Activated T-cell treated with anti-CD3 and anti-CD28 coated beads for 48 hours (primary cell): ENCODE results near the gene VWDE.
A peak's percentile ranks its signal among the peaks of the same experiment; 100 is the strongest.
"Not testable (repeated sequence)": the region's sequence is repeated elsewhere in the genome, so short reads cannot be mapped to it uniquely, and the experiment has no call there.

Source experiments
- DNase-seq: peaks from one replicate; pipeline ENCODE4 v3.0.0-alpha.2; 2020; ENCODE audit warnings: low read depth

Gene VWDE

DNA sequence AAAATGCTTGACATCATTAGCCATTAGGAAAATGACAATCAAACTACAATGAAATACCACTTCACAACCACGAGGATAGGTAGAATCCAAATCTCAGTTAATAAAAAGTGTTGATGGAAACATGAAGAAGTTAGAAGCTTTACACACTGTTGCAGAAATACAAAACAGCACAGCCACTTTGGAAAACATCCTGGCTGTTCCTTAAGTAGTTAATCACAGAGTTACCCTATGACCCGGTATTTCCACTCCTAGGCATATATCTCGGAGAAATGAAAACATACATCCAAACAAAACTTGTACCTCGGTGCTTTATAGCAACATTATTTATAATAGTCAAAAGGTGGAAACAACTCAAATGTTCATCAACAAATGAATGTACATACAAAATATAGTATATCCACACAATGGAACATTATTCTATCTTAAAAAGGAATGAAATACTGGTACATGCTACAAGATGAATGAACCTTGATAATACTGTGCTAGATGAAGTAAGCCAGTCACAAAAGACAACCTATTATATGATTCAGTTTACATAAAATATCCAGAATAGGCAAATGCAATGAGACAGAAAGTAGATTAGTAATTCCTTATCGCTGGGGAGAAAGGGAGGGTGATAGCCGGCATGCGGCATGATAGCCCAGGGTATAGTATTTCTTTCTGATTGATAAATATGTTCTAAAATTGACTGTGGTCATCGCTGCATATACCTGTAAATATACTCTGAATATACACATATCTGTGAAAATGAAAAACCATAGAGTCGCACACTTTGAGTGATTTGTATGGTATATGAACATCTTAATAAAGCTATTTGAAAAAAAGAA, 1.9 kb downstream of the VWDE start:
- no peak for DNase-seq

DNA sequence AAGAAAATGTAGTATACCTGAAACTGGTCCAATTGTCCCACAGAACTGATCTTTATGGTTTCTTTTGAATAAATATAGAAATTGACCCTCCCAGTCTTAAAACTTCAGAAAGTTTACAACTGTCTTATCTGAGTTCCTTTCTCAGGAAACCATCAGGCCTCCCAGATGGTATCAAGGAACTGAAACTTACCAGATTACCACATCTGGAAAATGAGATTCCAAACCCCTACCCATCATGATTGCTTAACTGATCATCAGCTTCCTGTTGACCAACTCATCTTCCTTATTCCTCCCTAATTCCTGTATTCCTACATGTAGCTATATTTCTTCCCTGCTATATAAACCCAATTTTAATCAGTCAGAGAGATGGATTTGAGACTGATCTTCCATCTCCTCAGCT, 5.5 kb downstream of the VWDE start:
- no peak for DNase-seq

DNA sequence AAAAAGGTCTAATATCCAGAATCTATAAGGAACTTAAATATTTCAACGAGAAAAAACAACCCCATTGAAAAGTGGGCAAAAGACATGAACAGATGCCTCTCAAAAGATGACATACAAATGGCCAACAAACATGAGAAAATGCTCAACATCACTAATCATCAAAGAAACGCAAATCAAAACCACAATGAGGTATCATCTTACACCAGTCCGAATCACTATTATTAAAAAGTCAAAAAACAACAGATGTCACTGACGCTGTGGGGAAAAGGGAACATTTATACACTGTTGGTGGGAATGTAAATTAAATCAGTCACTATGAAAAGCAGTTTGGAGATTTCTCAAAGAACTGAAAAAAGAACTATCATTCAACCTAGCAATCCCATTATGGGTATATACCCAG, 6.0 kb downstream of the VWDE start:
- DNase-seq, result no peak

DNA sequence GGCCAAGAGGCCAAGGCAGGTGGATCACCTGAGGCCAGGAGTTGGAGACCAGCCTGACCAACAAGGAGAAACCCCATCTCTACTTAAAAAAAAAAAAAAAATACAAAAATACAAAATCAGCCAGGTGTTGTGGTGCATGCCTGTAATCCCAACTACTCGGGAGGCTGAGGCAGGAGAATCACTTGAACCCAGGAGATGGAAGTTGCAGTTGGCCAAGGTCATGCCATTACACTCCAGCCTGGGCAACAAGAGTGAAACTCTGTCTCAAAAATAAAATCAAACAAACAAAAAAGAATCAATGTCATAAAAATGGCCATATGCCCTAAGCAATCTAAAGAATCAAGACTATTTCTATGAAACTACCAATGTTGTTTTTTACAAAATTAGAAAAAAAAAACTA, 7.0 kb downstream of the VWDE start:
- not testable (repeated sequence) for DNase-seq

DNA sequence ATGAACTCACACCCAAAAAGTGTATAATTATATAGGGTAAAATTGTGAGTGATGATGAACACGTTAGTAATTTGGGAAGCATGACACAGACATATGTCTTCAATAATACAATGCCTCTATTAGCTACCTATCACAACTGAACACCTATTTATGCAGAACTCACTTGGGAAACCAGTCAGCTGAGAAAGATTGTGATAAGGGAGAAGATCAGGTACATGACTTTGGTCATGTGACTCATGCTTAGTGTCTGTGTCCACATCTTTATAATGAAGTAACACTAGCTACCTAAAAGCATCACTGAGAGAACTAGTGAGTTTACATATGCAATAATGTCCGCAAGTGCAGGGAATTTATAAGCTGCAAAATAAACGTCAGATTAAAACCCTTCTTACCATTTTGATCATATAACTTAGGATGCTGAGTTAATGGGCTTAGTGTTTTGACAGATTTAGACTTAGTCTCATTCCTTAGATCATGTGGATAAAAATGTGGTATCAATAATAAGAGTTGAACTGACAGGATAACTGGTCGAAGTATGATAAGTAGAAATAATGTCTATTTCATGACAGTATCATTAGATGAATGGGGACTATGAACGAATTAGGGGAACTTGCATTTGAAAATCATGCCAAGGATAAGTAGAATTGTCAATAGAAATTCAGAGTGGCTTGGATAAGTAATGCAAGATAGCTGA, 11.6 kb downstream of the VWDE start:
- DNase-seq, result no peak

DNA sequence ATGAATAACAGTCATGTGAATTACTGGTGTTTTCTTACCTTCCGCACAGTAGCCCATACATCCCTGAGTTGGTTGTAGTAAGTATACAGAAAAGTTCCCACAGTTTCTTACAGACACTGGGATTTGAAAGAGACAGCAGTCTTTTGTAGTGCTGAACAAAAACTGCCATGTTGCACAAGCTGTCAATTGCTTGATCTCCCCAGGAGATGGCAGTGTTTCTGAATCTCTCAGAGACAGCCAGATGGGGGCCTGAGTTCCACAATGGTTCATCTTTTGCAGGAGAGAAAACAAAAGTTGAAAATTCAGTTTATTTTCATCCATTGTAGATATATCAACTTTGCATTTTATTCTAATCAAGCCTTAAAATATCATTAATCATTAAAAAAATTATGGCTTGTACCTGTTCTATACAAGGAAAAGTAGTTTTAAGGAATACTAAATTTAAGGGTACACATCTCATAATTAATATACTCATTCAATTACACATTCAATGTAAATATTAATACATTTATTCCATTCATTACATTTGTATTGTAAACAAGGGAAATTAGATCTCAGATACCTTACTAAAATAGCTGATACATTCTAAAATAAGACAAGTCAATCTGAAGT, 14.5 kb downstream of the VWDE start:
- peak; percentile 14 for DNase-seq

DNA sequence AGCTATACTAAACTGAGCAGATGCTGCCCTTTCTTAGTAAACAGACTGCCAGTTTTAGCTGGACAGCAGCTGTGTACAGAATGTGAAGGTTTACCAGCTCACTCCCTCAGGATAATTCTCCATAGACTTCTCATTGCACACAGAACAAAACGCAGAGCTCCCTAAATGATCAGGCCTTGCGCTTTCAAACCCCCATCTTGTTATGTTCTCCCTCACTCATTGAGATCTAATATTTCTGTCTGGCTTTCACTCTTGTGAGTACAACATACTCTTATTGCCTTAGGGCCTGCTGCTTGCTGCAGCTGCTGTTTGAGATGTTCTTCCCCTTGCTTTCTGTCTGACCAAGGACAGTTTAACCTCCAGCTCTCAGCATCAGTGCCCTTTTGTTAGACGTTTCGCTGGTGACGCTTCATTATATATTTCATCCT, 17.3 kb downstream of the VWDE start:
- DNase-seq, result no peak

GRCh38 chr7:12385364-12385786, 18.3 kb downstream of the VWDE start:
- DNase-seq, result no peak

GRCh38 chr7:12383377-12383776, 20.3 kb downstream of the VWDE start:
- DNase-seq, result no peak

- no peak for DNase-seq
These were observed 25.3 kb downstream of the VWDE start for GRCh38 chr7:12378389-12378788.

GRCh38 chr7:12377406-12377805, 26.3 kb downstream of the VWDE start:
- no peak for DNase-seq

DNA sequence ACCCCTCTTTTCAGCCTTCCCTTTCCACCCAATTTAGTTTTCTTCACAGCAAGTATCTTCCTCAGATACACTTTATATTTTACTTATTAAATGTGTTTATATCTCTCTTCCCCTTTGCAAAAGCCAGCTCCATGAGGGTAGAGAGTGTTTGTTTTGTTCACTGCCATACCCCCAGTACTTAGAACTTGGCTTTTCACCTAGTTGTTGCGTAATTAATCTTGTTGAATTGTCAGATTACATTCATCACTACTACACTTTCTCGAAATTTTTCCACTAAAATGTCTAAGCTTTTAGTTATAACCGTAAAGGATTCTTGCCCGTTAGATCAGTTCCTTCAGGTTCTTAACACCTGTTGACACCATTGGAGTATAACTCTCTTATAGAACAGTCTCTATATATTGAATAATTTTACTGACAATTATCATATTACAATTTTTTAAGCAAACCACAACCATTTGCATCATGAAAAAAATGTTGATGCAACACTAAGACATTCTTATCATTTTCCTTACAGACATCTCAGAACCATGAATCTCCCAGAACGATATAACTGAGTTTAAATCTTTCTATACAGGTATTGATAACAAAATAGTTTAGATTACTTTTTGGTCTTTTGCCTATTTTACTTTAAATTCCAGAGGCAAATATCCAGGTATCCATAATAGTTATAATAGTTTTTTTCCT, 29.9 kb downstream of the VWDE start:
- DNase-seq, result no peak

- no peak for DNase-seq
These were observed 33.4 kb downstream of the VWDE start for GRCh38 chr7:12370249-12370648.

GRCh38 chr7:12369756-12370155, 33.9 kb downstream of the VWDE start:
- DNase-seq, result no peak

DNA sequence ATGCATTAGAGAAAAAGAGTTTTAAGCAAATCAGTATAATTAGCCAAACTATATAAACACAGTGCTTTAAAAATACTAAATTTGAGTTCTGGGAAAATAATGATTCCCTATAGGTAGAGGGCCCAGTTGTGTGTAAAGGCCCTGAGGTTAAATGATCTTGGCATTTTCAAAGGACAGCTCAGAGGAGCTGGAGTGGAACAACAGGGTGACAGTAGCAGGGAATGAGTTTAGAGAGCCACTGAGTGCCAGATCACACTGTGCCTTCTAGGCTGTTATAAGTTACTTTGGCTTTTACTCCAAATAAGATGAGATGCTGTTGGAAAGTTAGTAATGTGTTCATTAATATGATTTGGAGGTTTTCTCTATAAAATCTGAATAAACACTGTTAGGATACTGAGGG, 34.6 kb downstream of the VWDE start:
- DNase-seq, result no peak

GRCh38 chr7:12360948-12361347, 42.7 kb downstream of the VWDE start:
- DNase-seq, result no peak

DNA sequence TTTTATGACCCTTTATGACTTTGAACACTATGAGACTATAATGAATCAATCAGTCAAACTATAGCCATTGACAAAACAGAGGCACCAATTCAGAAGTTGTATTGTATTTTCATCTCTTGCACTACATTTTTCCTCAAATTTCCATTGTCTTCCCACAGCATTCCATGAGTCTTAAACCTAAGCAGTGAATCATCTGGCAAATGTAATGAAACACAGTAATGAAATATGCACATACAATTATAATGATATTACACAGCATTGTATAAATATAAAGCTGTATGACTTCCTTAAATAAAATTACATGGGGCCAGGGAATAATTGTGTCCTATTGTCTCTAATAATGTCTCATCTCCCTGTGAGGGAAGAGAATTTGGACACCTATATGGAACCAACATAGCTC, 45.0 kb downstream of the VWDE start:
- no peak for DNase-seq

DNA sequence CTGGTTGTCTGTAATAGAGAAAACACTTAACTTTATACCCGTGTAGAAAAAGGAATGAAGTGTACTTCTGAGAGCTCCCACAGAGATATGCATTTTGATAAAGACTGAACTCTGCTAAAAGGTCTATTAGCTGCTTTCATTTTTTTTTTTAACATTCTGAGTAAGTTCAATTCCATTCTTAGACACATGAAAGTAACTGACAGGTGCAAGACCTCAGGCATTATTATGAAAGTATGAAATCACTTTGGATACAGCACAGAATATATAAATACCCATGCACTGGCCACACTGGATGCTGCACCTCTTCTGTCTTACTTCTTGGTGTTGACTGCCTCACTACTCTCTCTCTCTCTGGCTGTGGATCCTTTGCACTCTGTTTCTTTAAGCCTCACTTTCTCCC, 46.2 kb downstream of the VWDE start:
- no peak for DNase-seq

GRCh38 chr7:12351843-12352242, 51.8 kb downstream of the VWDE start:
- DNase-seq, result no peak

DNA sequence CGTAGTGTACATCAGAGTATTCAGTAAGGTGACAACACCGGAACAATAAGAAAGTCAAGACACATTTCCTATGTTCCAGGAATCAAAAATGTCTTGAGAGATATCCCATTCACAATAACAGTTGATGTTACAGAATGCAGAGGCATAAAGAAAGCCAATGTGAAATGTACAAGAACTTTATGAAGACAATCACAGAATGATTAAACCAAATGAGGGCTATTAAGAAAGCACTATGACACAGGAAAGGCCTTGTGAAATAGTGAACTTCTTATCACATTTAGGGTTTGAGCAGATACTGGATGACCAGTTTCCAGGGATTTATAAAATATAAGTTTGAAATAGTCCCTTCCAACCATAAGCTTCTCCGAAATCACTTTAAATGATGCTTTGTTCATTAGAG, 52.7 kb downstream of the VWDE start:
- DNase-seq, result no peak

DNA sequence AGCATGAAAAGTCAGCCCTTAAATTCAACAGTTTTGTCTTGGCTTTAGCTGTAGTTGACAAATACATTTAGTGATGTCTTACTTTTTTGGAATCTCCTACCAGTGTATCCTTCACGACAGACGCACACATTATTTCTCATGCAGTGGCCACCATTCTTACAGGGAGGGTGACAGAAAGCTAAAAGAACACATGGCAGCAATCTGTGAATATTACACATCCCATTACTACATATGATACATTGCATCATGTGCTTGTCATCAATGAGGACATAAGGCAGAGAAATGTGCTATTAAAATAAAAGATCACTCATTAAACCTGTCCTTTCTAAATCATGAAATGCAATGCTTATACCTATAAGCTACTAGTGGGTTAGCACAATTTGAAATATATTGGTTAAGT, 66.6 kb downstream of the VWDE start:
- DNase-seq, result no peak

DNA sequence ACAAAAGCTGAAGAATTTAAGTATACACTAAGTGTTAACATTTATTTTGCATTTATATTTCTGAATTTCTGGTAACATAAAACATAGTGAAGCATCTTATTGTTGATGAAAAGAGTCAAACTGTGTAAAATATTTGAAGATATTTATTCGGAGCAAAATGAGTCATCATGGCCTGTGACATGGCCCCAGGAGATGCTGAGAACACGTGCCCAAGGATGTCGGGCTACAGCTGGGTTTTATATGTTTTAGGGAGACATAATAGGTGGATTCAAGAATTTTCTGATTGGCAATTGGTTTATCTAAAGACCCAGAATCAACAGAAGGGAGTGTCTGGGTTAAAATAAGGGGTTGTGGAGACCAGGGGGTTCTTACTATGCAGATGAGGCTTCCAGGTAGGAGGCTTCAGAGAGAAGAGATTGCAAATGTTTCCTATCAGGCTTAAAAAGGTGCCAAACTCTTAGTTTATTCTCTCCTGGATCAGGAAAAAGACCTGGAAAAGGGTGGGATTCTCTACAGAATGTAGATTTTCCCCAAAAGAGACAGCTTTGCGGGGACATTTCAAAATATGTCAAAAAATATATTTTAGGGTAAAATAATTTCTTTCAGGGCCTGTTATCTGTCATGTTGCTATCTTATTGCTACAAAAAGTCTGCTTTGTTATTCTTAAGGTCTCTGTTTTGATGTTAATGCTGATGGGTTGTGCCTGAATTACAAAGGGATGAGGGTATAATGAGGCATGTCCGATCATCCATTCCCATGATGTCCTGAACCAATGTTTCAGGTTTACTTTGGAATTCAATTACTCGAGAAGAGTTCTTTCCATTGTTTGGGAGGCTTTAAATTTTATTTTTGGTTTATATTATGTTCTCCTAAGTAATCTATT, 74.5 kb downstream of the VWDE start:
- no peak for DNase-seq
